HepG2 (cell line): Measurements from ENCODE around the gene EEF1AKMT1. TPM values are rescaled to one million over a fixed set of nuclear protein-coding genes. Genes with fewer than 3 reads are reported as not detected.

Source experiments
- ESRRA ChIP-seq: sonication (generic); formaldehyde crosslinking; IDR thresholded peaks from 2 replicates; pipeline ENCODE4 v1.5.1; 2020; ENCODE audit warnings: mild to moderate bottlenecking, low read depth, missing genetic modification reagents
- ETV5 ChIP-seq: IDR thresholded peaks from 2 replicates; pipeline ENCODE4 v1.6.1; 2018; ENCODE audit warnings: missing biosample characterization, missing genetic modification reagents, inconsistent platforms, borderline replicate concordance
- HNRNPLL ChIP-seq: fragments of 200-400 bp; formaldehyde crosslinking; IDR thresholded peaks from 2 replicates; pipeline ENCODE4 v1.6.1; 2017; ENCODE audit warnings: mild to moderate bottlenecking, low read depth, low read length; ENCODE audit not compliant: poor library complexity, severe bottlenecking
- ISL2 ChIP-seq: sonication (generic); formaldehyde crosslinking; IDR thresholded peaks from 2 replicates; pipeline ENCODE4 v1.5.0; 2020; ENCODE audit warnings: missing genetic modification reagents
- MTA1 ChIP-seq: sonication (generic); formaldehyde crosslinking; IDR thresholded peaks from 2 replicates; pipeline ENCODE4 v1.4.0; 2020; ENCODE audit warnings: missing genetic modification reagents, mild to moderate bottlenecking, borderline replicate concordance
- PAF1 ChIP-seq: IDR thresholded peaks from 2 replicates; pipeline ENCODE4 v1.6.1; 2016; ENCODE audit warnings: missing genetic modification reagents, missing compliant biosample characterization
- TAF1 ChIP-seq: sonication (generic); formaldehyde crosslinking; IDR thresholded peaks from 2 replicates; pipeline ENCODE4 v1.4.0; 2020; ENCODE audit warnings: missing genetic modification reagents
- THAP7 ChIP-seq: sonication (generic); formaldehyde crosslinking; IDR thresholded peaks from 2 replicates; pipeline ENCODE4 v1.8.1; 2023; ENCODE audit warnings: mild to moderate bottlenecking, missing genetic modification reagents
- YEATS4 ChIP-seq: sonication (generic); formaldehyde crosslinking; IDR thresholded peaks from 2 replicates; pipeline ENCODE4 v1.4.0; 2020; ENCODE audit warnings: missing genetic modification reagents, borderline replicate concordance
- ZFP91 ChIP-seq: sonication (generic); formaldehyde crosslinking; IDR thresholded peaks from 2 replicates; pipeline ENCODE4 v1.9.0; 2022; ENCODE audit warnings: missing genetic modification reagents, mild to moderate bottlenecking, borderline replicate concordance
- ZMAT3 ChIP-seq: sonication (generic); formaldehyde crosslinking; conservative IDR thresholded peaks from 2 replicates; pipeline ENCODE4 v1.7.0; 2021; ENCODE audit warnings: missing genetic modification reagents
- ZMAT5 ChIP-seq: sonication (generic); formaldehyde crosslinking; IDR thresholded peaks from 2 replicates; pipeline ENCODE4 v1.5.0; 2020; ENCODE audit warnings: mild to moderate bottlenecking, low read depth, missing genetic modification reagents, borderline replicate concordance
- ZNF20 ChIP-seq: sonication (generic); formaldehyde crosslinking; IDR thresholded peaks from 2 replicates; pipeline ENCODE4 v1.4.0; 2020; ENCODE audit warnings: mild to moderate bottlenecking, moderate library complexity, missing genetic modification reagents
- ZNF318 ChIP-seq: sonication (generic); formaldehyde crosslinking; IDR thresholded peaks from 2 replicates; pipeline ENCODE4 v1.4.0; 2020; ENCODE audit warnings: mild to moderate bottlenecking, missing genetic modification reagents
- ZNF430 ChIP-seq: sonication (generic); formaldehyde crosslinking; IDR thresholded peaks from 2 replicates; pipeline ENCODE4 v1.9.0; 2021; ENCODE audit warnings: mild to moderate bottlenecking, missing genetic modification reagents
- ZNF891 ChIP-seq: sonication (generic); formaldehyde crosslinking; IDR thresholded peaks from 2 replicates; pipeline ENCODE4 v1.5.0; 2020; ENCODE audit warnings: mild to moderate bottlenecking, missing genetic modification reagents
- ZSCAN25 ChIP-seq: sonication (generic); formaldehyde crosslinking; IDR thresholded peaks from 2 replicates; pipeline ENCODE4 v1.8.0; 2022; ENCODE audit warnings: mild to moderate bottlenecking, missing genetic modification reagents
- polyA plus RNA-seq, 8 experiments: library from polyadenylated mRNA; depleted of rRNA in 3 of 8; stranded (reverse) in 7 of 8; unstranded in 1 of 8; fragments of >200 nt; fragmentation: Illumina TruSeq in 4 of 8; extraction: Trizol in 4 of 8; gene quantifications; 2 replicates each; pipeline versions ENCODE4 v1.2.1 to v1.2.3, GENCODE V29; 2011 to 2016; ENCODE audit warnings: low read depth in 4 of 8, missing spikeins in 1 of 8, mixed read lengths in 1 of 8; ENCODE audit not compliant: insufficient read depth in 1 of 8
- total RNA-seq, 5 experiments: library from RNA; depleted of rRNA; stranded (reverse); fragments of >200 nt; fragmentation: Illumina TruSeq; extraction: Trizol; gene quantifications; 2 replicates each; pipeline ENCODE4 v1.2.3, GENCODE V29; 2016; ENCODE audit warnings: low read depth in 1 of 5

The EEF1AKMT1 gene
- total and polyA plus RNA-seq, 2 of the 13 experiments (the other 11 are each of a cell fraction or from before 2014, with no cell fraction given): 6.0 to 16.1 TPM

- TF ChIP-seq ZNF318 (CRISPR knock-in tag) (no peak), ZFP91 (CRISPR knock-in tag) (peak; percentile 60; the same call in 1 of the 2 replicates), ZNF891 (CRISPR knock-in tag) (peak; percentile 70), ZSCAN25 (0 out of 2 replicates have a peak, but pooled peaks have one; percentile 33), ISL2 (no peak), MTA1 (CRISPR knock-in tag) (peak; percentile 86; the same call in 1 of the 2 replicates), ZMAT5 (CRISPR knock-in tag) (no peak), YEATS4 (peak; percentile 45; the same call in 1 of the 2 replicates), HNRNPLL (peak; percentile 65), PAF1 (CRISPR knock-in tag) (no peak), ZNF20 (CRISPR knock-in tag) (no peak), ZMAT3 (CRISPR knock-in tag) (peak; percentile 26; the same call in 1 of the 2 replicates), ZNF430 (CRISPR knock-in tag) (peak; percentile 59; the same call in 1 of the 2 replicates), TAF1 (CRISPR knock-in tag) (peak; percentile 47; the same call in 1 of the 2 replicates), ETV5 (CRISPR knock-in tag) (0 out of 2 replicates have a peak, but pooled peaks have one; percentile 17), THAP7 (CRISPR knock-in tag) (0 out of 2 replicates have a peak, but pooled peaks have one; percentile 46), ESRRA (CRISPR knock-in tag) (0 out of 2 replicates have a peak, but pooled peaks have one; percentile 31)
Measured at GRCh38 chr13:20702915-20703779, 70.6 kb downstream of the EEF1AKMT1 start, which contains the start of gene IL17D (continued).
